ENCODE results near the gene ZXDC. TPM values are rescaled to one million over a fixed set of nuclear protein-coding genes. Genes with fewer than 3 reads are reported as not detected.

The ZXDC gene
- total RNA-seq, 1 experiment from 2014 or later, result 8.7 TPM

DNA sequence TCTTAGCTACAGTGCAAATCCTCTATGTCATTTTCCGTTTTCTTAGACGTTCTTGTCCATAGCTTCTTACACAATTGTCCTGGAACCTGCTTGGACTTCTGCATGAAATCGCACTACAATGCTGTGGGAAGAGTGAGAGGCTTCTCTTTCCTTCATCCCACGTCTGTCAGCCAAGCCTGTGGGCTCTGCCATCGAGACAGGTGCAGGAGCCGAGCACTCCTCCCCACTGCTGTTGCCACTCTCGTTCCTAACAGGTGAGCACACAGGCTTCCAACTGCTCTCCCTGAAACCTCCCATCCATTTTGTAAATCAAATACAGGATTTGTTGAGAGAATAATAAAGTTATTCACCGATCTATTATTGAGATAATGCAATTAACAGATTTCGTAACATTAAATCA, 23.5 kb downstream of the ZXDC start:
- no peak for DNase-seq (ENCODE audit: low read depth)

DNA sequence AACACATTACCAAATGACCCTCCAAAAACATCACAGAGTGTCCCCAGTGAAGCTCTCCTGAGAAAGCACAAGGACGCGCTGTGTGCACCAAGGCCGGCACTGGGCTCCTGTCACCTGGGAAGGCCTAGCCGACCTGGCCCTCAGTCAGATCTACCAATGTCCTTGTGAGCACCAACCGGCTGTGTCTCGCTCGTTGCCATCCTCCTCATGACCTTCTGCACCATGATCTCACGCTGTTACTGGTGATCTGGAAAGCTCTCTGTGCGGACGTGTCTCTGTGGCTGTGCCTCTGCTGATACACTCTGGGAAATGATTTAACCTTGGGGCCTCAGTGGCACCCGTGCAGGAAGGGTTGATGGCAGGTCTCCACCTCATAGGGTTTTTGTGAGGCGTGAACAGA, 24.2 kb downstream of the ZXDC start:
- no peak for DNase-seq (ENCODE audit: low read depth)

DNA sequence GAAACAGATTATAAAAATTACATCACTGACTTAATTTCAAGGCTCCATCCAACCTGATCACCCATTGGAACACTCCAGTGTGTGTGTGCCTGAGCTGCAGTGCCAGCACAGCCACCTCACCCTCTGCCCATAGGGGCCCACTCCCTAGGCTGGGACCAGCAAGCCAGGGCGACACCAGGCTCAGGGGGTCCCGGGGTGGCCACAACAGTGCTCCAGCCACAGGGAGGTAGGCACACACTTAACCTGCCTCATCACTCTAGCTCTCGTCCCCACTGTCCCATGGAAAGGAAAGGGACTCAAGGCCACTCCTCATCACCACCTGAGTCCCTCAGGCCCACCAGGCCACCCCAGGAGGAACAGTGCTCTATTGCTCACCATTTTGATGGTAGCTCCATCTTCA, 24.9 kb downstream of the ZXDC start:
- DNase-seq (ENCODE audit: low read depth), result no peak

DNA sequence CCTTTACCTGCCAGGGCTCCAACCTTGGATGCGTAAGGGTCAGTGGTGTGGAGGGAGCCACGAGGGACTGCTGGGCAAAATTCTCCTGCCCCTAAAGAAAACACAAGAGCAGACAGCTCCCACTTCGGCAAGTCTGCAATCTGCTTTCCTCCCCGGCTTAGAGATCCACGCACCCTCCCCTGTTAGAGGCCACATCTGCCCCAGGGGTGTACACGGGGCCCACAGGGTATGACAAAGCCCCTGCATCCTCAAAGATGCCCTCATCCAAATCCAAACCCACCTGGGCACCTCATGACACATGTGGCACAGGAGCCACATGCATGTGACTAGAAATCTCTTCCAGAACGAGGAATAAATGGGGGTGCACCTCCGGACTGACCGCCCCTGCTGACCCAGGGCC, 25.5 kb downstream of the ZXDC start:
- no peak for DNase-seq (ENCODE audit: low read depth)

DNA sequence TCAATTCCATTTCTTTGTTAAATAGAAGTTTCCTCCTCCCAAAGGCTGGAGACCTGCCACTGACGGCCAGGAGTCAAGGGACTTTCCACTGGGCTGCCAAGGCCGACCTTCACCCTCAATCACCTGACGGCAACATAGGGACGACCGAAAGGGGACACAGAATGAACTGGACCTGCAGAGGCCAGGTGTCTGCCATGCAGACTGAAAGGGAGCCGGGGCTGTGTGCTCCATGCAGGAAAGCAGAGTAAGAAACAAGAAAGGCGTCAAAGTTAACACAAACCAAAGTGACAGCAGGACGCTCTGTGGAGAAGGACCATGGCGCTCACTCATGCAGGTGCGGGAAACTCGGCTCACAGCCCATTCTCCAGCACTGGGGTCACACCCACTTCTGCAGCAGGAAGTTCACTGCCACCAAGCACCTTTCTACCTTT, 26.1 kb downstream of the ZXDC start:
- no peak for DNase-seq (ENCODE audit: low read depth)

DNA sequence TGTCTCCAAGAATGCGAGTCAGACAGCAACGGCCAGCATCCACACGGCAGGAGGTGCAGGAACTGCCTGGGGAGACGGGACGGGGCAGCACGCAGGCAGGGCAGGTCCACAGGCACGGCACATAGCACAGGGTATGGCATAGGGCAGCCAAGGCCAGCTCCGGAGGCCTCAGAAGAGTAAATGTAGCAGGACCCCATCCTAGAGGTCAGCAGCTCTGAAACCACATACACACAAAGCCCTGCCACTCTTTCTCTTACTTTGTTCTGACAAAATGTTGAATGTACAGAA, 26.9 kb downstream of the ZXDC start:
- DNase-seq (ENCODE audit: low read depth), result no peak

DNA sequence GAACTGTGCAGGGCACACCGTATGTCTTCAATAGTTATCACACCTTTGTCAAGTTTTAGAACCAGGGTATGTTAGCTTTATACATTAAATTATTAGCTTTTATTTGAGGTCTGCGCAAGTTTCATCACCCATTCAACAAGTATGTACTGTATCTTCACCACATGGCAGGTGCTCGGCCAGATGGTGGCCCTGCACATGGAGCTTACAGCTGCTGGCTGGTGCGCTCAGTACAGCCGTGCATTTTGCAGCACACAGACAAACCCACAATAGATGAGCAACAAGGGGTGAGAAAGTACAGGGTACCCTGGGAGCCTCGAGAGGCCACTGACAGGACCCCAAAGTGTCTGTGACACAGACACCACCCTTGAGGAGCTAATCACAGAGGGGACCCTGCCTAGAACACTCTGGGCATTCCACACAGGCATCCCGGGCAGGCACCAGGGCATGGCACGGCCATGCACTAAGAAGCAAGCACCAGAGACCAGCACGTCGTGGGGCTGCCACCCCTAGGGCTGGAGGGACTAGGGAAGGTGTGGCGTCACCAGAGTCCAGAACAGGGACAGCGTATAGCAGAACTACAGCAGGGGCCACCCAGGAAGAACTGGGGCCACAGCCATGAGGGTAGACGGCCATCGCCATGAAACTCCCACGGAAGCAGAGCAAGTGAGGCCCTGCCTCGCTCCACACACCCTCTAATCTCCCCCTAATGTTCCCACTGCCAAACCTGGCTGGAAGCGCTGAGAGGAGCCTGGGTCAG, 27.4 kb downstream of the ZXDC start:
- DNase-seq (ENCODE audit: low read depth), result no peak

DNA sequence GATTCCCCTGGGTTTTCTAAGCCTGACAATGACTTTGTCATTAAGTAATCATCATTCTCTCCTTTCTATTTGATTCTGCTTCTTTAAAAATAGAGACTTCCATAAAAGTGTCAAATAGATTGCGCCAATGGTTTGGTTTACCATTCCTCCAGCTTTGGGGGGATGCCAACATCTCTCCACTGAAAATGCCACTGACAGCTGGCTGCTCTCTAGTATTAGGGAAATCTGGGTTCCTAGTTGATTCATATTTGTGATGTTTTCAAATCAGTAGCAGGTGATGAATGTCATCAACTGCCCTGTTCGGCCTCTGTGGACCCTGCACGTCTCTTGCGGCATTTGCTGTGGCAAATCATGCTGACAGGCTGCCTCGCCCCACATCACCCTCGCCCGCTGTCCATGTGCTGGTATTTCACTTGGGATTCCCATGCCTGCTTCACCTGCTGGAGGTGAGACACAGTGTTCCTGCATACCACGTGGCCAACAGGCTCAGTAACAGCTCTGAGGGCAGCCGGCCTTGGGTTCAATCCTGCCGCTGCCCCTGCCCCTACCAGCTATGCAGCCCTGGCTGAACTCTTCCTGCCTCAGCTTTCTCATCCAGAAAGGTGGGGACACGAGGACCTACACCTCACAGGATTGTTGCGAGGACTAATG, 28.1 kb downstream of the ZXDC start:
- no peak for DNase-seq (ENCODE audit: low read depth)

DNA sequence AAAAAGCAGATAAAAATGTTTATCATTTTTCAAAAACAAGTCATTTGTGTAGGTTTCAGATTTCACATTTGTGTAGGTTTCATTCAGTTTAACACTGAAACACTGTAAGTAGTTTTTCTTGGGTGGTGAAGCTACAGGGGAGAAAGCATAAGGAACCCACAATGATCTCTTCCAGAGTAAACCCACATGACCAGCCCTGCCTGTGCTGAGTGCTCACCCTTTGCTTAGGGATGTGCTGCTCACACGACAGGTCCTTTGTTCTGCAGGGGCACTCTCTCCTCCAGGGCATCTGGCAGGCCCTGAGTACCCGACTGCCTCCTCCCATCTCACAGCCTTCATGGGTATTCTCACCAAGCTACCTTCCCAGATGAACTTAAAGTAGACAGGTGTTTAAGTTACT, 28.9 kb downstream of the ZXDC start:
- no peak for DNase-seq (ENCODE audit: low read depth)

DNA sequence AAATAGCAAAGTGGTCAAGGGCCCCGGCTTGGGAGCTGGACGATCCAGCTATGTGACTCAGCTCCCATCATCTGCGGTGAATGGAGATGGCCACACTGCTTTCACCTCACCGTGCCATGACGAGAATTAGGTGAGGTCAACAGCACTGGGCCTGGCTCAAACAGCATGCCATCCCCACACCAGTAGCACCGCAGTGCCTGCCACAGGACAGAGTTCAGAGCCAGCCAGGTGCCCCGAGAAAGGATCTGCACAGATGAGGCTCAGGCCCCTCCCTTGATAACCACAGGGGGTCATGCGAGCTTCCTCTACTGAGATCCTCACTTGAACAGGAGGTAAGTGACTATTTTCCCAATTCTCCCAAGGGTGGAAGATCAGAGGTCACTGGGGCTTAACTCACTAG, 29.4 kb downstream of the ZXDC start:
- no peak for DNase-seq (ENCODE audit: low read depth)

DNA sequence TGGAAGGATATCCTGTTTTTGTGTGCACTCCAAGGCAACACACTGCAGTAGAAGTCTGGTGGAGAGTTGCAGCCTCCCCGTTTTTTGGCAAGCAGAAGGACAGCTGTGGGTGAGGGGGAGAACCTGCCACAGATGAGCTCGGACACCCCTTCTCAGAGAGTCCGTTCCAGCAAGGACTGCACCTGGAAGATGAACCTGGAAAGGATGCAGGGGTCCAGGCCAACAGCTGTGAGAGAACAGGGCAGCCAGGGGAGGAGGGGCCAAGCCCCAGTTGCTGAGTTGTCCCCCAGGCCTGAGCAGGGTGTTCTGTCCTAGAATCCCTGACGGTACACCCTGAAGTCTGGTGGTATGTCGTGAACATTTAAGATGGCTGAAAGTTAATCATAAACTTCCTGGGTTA, 30.2 kb downstream of the ZXDC start:
- no peak for DNase-seq (ENCODE audit: low read depth)

DNA sequence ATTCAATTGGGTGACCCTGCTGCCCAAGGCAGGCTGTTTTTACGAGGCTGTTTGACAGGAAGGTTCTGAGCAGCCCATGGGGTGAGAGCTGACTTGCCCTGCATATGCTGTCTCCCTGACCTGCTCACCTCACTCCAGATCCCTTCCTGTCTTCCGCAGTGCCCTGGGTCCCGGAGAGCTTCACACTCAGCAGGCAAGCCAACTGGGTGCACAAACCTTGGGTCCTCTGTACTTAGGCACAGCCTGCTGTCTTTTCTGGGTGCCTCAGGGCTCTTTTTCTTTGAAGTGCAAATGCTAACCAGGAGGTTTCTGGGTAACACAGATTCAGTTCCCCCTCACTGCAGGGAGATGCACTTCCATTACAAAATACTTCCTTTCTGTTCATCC, 32.8 kb downstream of the ZXDC start:
- DNase-seq (ENCODE audit: low read depth), result no peak

DNA sequence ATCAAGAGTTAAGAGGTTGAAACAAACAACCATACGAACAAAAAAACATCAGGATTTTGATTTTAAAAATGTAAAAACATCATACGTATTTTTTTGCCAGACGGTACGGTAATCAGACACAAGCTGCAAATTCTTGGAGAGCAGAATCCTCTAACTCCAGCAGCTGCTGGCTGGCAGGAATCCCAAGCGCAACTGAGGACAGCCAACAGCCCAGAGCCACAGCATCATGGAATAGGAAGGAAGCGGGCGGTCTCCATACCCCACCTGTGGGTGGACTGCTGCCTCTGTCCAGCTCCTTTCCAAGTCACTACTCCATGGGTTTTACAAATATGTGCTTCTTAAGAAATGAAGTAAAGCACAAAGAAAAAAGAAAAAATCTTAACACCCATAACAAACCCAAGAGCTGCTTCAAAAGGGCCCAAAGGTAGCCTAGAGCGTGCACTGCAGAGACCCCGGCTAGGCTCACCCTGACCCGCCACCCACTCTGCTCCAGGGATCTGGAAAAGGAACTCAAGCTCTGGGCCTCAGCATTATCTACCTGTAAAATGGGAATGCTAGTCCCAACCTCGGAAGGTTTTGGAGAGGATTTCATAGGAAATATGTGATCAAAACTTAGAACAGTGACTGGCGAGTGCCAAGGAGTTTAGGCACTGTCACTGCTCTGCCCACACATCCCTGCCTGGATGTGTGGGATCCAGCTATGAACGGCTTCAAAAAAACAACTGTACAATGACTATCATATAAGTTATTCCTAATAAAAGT, 33.4 kb downstream of the ZXDC start:
- DNase-seq (ENCODE audit: low read depth), result no peak

DNA sequence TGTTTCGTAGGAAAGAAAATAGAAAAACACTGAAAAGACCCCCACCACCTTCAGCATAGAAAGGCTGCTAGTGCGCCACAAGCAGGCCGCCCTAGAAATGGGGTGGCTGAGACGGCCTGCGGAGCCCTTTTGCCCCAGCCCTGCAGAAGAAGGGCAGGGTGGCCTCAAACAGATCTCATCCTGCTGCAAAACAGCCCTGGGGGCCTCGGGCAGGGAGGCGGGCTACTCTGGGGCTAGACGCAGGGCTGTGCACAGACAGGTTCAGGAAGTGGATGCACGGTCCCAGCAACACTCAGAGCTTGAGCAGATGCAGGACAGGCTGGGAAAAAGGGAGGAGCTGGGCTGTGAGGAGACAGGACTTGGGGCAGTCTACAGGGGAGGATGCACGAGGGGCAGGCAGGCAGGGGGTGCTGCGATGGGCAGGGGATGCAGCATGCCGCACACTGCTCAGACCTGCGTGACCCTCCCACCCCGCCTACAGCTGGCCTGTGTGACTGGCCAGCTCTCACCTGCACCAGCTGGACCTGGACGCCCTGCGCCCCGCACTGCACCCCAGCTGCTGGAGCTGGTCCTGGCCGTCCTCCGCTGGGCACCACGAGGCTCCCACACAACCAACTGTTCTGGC, 34.3 kb downstream of the ZXDC start:
- DNase-seq (ENCODE audit: low read depth), result no peak

DNA sequence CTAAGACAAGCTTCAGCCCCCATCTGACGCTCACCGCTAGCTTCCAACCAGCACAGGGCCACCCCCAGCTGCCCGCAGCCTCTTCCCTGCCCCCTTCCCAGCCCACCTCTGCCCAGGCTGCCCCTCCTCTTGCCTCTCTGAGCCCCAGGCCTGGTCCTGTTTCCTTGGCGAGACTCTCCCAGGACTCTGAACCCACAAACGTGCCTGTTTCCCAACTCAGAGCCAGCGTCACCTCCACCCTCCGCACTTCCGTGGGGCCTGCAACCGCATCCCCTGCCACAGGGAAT, 35.0 kb downstream of the ZXDC start:
- no peak for DNase-seq (ENCODE audit: low read depth)

DNA sequence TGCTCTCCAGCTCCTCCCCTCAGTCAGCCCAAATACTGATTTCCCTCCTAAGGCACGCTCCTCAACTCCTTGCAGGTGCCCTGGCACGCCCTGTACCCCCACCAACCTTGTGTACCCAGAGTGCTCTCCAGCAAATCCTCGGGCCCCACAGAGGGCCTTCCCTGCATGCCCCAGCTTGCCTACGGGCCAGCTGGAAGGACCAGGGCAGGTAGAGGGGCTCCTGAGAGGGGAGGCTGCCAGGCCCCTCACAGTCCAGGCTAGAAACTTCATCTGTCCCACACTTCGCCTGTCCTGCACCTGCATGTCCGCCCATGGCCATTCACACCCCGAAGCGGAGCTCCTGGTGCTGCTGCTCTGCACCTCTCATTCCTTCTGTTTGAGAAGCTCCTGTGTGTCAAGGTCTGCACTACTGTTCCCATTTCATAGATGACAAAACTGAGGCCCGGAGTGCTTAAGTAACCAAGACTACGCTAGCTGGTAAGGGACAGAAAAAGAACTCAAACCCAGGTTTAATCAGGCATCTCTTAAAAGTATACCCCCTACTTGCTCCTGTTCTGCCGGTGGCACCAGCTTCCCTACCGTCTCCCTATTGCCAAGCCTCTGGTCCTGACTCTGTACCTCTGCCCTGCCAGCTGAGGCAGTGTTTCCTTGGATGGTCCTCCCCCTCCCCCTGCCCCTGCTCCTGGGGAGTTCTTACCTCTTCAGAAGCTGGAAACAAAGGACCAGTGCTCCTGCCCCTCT, 35.6 kb downstream of the ZXDC start:
- no peak for DNase-seq (ENCODE audit: low read depth)

DNA sequence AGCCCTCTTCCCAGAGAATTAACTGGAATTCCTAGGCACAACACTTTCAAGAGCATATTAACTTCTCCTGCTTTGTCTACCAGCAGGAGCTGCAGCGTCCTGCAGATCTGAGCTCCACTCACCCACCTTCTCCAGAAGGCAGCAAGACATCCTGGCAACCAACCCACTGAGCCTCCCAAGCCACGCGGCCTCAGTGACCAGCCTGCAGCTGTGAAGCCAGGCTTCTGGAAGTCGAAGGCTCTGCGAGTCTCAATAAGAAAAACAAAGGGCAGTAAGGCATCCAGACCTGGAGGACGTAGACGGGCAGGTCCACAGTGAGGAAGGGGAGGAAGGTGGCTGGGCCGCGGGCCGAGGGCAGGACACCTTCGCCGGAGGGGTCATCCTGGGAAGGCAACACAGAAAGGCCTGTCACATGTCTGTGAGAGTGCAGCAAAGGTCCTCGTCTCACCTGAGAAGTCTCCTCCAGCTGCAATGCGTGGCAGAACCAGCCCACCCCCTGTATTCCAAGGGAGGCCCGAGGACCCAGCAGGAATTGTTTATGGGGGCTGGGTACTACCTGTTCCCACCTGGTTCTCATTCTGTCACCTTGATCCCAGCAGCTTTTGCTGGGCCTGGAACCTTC, 36.2 kb downstream of the ZXDC start:
- DNase-seq (ENCODE audit: low read depth), result no peak

DNA sequence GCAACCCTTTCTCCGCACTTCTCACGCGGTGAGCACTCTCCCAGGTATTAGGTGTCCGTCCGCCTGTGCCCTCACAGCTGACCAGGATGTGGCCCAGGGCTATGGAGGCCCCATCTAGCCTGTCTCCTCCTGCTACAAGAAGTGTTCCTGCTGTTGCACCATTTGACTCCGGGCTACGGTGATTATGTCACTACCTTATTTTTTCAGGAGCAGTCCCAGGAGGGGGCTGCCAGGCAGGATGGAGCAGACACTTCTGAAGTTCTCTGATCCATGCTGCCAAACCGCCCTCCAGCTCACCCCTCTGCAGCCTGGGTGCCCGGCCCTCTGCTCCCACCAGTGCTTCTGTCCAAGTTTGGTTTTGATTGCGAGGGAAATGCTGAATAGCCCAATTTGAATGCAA, 36.9 kb downstream of the ZXDC start:
- no peak for DNase-seq (ENCODE audit: low read depth)

DNA sequence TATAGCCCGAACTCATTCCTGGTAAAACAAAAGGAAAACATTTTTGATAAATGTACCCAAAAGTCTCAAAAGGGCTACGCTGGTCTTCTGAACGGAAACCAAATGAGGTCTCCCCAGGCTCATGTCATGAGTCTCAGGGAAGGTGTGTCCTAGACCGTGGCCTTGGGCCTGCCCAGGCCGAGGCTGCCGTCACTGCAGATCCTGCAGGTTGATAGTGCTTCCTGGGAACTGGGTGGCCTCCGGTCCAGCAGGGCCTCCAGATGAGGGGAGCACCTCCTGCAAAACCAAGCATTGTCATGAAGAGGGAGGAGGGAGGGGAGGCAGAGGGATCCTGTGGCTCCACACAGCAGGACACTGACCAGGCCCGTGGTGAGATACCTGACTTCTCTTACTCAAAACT, 37.5 kb downstream of the ZXDC start:
- DNase-seq (ENCODE audit: low read depth), result no peak

DNA sequence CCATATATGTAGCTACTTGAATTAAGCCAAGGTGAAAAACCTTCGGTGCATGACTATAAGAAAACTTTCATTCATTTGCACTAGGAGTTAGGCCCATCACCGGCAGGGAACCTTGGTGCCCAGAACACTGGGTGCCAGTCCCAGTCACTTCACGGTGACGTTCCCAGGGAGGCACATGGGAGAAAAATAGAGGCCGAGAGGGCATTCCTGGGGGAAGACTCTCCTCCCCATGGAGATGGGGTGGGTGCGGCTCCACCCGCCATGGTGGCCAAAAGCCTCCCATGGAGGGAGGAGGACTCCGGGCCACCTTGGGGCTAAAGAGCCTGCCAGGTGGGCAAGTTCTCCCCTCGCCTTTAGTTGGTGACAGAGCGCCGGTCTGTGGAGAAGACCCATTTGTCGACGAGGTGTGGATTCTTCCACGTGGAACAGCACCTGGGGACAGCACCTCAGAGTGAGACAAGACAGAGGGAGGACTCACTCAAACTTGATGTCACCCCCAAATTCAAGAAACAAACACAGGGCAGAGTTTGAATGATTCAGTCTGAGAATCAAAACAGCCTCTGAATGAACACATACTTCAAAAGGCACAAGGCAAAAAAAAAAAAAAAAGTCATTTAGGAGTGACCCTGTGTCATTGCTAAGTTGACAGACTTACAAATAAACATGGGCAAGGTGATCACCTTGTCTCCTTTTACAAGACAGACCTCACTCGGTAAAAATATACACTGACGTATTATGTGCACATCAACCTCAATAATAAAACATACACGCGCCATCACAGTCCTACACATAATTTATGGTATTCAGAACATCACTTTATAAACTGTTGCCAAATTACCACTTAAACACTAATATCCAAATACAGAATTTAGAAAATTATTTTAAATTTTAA, 38.6 kb downstream of the ZXDC start:
- DNase-seq (ENCODE audit: low read depth), result no peak
